ENCODE results near the gene ACOX1. TPM values are rescaled to one million over a fixed set of nuclear protein-coding genes. Genes with fewer than 3 reads are reported as not detected.

The ACOX1 gene
- total and polyA plus RNA-seq, 2 of the 13 experiments (the other 11 are each of a cell fraction or from before 2014, with no cell fraction given) = 86.4 to 120 TPM

GRCh38 chr17:76014100-76014924, 35.3 kb upstream of the ACOX1 start (continued):
- TF ChIP-seq LBX2 (CRISPR knock-in tag; IDR thresholded peaks at IDR 0.05; ENCODE audit: borderline replicate concordance) (no peak), ZNF350 (CRISPR knock-in tag; IDR thresholded peaks at IDR 0.05; ENCODE audit: borderline replicate concordance, low read depth) (peak; percentile 67; the same call in 1 of the 2 replicates), ZNF713 (CRISPR knock-in tag; IDR thresholded peaks at IDR 0.05) (peak; percentile 74; the same call in 1 of the 2 replicates), ZMYM3 (CRISPR knock-in tag; IDR thresholded peaks at IDR 0.05) (no peak), ZNF619 (CRISPR knock-in tag; IDR thresholded peaks at IDR 0.05) (peak; percentile 95; the same call in 1 of the 2 replicates), ETS1 (CRISPR knock-in tag; IDR thresholded peaks at IDR 0.05) (no peak), PATZ1 (CRISPR knock-in tag; IDR thresholded peaks at IDR 0.05) (peak; percentile 51), REST (IDR thresholded peaks at IDR 0.05; ENCODE audit: borderline replicate concordance in 1 of 2, low read depth in 1 of 2, low read length in 2 of 2) (no peak), ZNF788 (CRISPR knock-in tag; IDR thresholded peaks at IDR 0.05; ENCODE audit: borderline replicate concordance) (peak; percentile 73; the same call in 1 of the 2 replicates), MXD1 (CRISPR knock-in tag; IDR thresholded peaks at IDR 0.05) (no peak; the same call in 1 of the 2 replicates), HNF1A (IDR thresholded peaks at IDR 0.05; ENCODE audit: low read depth) (no peak), HNF1A (CRISPR knock-in tag; IDR thresholded peaks at IDR 0.05; ENCODE audit: borderline replicate concordance) (no peak), ZNF12 (CRISPR knock-in tag; IDR thresholded peaks at IDR 0.05) (0 out of 2 replicates have a peak, but pooled peaks have one; percentile 17), TEAD3 (CRISPR knock-in tag; optimal IDR thresholded peaks at IDR 0.05; ENCODE audit: borderline replicate concordance) (peak; percentile 73), PAX8 (CRISPR knock-in tag; IDR thresholded peaks at IDR 0.05; ENCODE audit: borderline replicate concordance) (no peak)
